ENCODE results near the gene RPS25.

- TF ChIP-seq, protein P1, sequence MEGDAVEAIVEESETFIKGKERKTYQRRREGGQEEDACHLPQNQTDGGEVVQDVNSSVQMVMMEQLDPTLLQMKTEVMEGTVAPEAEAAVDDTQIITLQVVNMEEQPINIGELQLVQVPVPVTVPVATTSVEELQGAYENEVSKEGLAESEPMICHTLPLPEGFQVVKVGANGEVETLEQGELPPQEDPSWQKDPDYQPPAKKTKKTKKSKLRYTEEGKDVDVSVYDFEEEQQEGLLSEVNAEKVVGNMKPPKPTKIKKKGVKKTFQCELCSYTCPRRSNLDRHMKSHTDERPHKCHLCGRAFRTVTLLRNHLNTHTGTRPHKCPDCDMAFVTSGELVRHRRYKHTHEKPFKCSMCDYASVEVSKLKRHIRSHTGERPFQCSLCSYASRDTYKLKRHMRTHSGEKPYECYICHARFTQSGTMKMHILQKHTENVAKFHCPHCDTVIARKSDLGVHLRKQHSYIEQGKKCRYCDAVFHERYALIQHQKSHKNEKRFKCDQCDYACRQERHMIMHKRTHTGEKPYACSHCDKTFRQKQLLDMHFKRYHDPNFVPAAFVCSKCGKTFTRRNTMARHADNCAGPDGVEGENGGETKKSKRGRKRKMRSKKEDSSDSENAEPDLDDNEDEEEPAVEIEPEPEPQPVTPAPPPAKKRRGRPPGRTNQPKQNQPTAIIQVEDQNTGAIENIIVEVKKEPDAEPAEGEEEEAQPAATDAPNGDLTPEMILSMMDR (IDR thresholded peaks at IDR 0.05): no peak
- TF ChIP-seq EZH2 (IDR thresholded peaks at IDR 0.05): no peak
These were observed 24.8 kb upstream of the RPS25 start for GRCh38 chr11:119042927-119043326.

All from neural progenitor cell (in vitro differentiated cells).